ENCODE measurements around the gene MRPS23. TPM values are rescaled to one million over a fixed set of nuclear protein-coding genes. Genes with fewer than 3 reads are reported as not detected.

MRPS23 gene
- total RNA-seq, 1 donor: 20.1 TPM

- DNase-seq (ENCODE audit: low read depth): peak; percentile 21
- H3K4me3 ChIP-seq (ENCODE audit: low read depth, low read length): no peak overlapping the region
- no peak for TF ChIP-seq CTCF (IDR thresholded peaks at IDR 0.05; ENCODE audit: insufficient read depth, low read length)
Observed at GRCh38 chr17:57823469-57824401, 26.1 kb downstream of the MRPS23 start.

GRCh38 chr17:57819867-57820266 lies 30.0 kb downstream of the MRPS23 start:
- no peak overlapping the region for H3K4me3 ChIP-seq (ENCODE audit: low read depth, low read length)
- DNase-seq (ENCODE audit: low read depth): no peak
- TF ChIP-seq CTCF (IDR thresholded peaks at IDR 0.05; ENCODE audit: insufficient read depth, low read length): no peak

- no peak overlapping the region for H3K4me3 ChIP-seq (ENCODE audit: low read depth, low read length)
- no peak for TF ChIP-seq CTCF (IDR thresholded peaks at IDR 0.05; ENCODE audit: insufficient read depth, low read length)
- DNase-seq (ENCODE audit: low read depth): no peak
Observed at GRCh38 chr17:57819285-57819684, 30.6 kb downstream of the MRPS23 start.

- TF ChIP-seq CTCF (IDR thresholded peaks at IDR 0.05; ENCODE audit: insufficient read depth, low read length): no peak
- no peak overlapping the region for H3K4me3 ChIP-seq (ENCODE audit: low read depth, low read length)
- no peak for DNase-seq (ENCODE audit: low read depth)
Observed at GRCh38 chr17:57818066-57818465, 31.8 kb downstream of the MRPS23 start.

- TF ChIP-seq CTCF (IDR thresholded peaks at IDR 0.05; ENCODE audit: insufficient read depth, low read length): no peak
- DNase-seq (ENCODE audit: low read depth): no peak
- no peak overlapping the region for H3K4me3 ChIP-seq (ENCODE audit: low read depth, low read length)
Observed at GRCh38 chr17:57817299-57817698, 32.5 kb downstream of the MRPS23 start.

- DNase-seq (ENCODE audit: low read depth): no peak
- TF ChIP-seq CTCF (IDR thresholded peaks at IDR 0.05; ENCODE audit: insufficient read depth, low read length): no peak
Observed at GRCh38 chr17:57814421-57814820, 35.4 kb downstream of the MRPS23 start.

More at GRCh38 chr17:57814421-57814820, 35.4 kb downstream of the MRPS23 start:
- H3K4me3 ChIP-seq (ENCODE audit: low read depth, low read length): no peak overlapping the region

Data from fibroblast of the aortic adventitia (primary cell).